H1 (cell line): ENCODE data around the gene UGT1A9. TPM values are rescaled to one million over a fixed set of nuclear protein-coding genes. Genes with fewer than 3 reads are reported as not detected.

Source experiments
- CTCF ChIA-PET: fragments of 300-600 bp; sonication (Branson Sonifier 250); formaldehyde crosslinking; loops from one replicate; lab custom pipeline; 2021; ENCODE audit not compliant: partially characterized antibody; lab: Charles Lee
- POLR2A ChIA-PET: fragments of 300-600 bp; sonication (Branson Sonifier 250); formaldehyde crosslinking; loops from one replicate; lab custom pipeline; 2021; ENCODE audit warnings: inconsistent platforms; ENCODE audit not compliant: partially characterized antibody; lab: Charles Lee
- DNase-seq, 2 experiments: peaks; one replicate each; pipeline versions ENCODE4 v3.0.0 to v3.0.0-alpha.2; 2010 to 2022; ENCODE audit warnings: low spot score in 2 of 2, low read depth in 1 of 2, mixed read lengths in 1 of 2
- FAIRE-seq: peaks from 2 replicates; lab custom pipeline; 2011; peaks lifted over from hg19 to GRCh38; lab: Jason Lieb, UNC
- H2AFZ ChIP-seq: 2 replicates; pipeline ENCODE4 v1.8.1; 2012; ENCODE audit warnings: low read length, inconsistent platforms
- H2AK5ac ChIP-seq: 2 replicates; pipeline ENCODE4 v1.6.1; 2013; ENCODE audit warnings: low read depth, low read length
- H2BK120ac ChIP-seq: replicated peaks from 2 replicates; pipeline ENCODE3; 2013; ENCODE audit warnings: low read depth, low read length, inconsistent platforms
- H2BK12ac ChIP-seq: 2 replicates; pipeline ENCODE4 v1.6.1; 2013; ENCODE audit warnings: low read depth, low read length
- H2BK15ac ChIP-seq: 2 replicates; pipeline ENCODE4 v1.6.1; 2013; ENCODE audit warnings: low read length
- H2BK20ac ChIP-seq: 2 replicates; pipeline ENCODE4 v1.6.1; 2013; ENCODE audit warnings: low read length
- H2BK5ac ChIP-seq: 2 replicates; pipeline ENCODE4 v1.6.1; 2013; ENCODE audit warnings: low read depth, low read length
- H3K14ac ChIP-seq: 2 replicates; pipeline ENCODE4 v1.6.1; 2013; ENCODE audit warnings: inconsistent platforms; ENCODE audit not compliant: insufficient read length
- H3K18ac ChIP-seq: 2 replicates; pipeline ENCODE4 v1.6.1; 2013; ENCODE audit warnings: low read length; ENCODE audit errors: extremely low read depth
- H3K23ac ChIP-seq: 2 replicates; pipeline ENCODE4 v1.6.1; 2013; ENCODE audit warnings: inconsistent platforms; ENCODE audit not compliant: insufficient read length
- H3K23me2 ChIP-seq: 2 replicates; pipeline ENCODE4 v1.6.1; 2013; ENCODE audit warnings: low read depth, low read length
- H3K27ac ChIP-seq: 2 replicates; pipeline ENCODE4 v1.6.1; 2011; ENCODE audit warnings: low read depth, low read length, inconsistent platforms
- H3K27me3 ChIP-seq, 4 experiments: replicated peaks in 1 of 4; 1 replicate in 1 of 4; 2 replicates in 3 of 4; pipeline versions ENCODE4 v1.6.1 to v1.8.1; 2011 to 2013; ENCODE audit warnings: low read length in 3 of 4, mild to moderate bottlenecking in 3 of 4, inconsistent platforms in 2 of 4, mixed read lengths in 2 of 4, moderate library complexity in 1 of 4; ENCODE audit not compliant: control insufficient read depth in 3 of 4, insufficient read depth in 3 of 4; ENCODE audit errors: extremely low read depth in 1 of 4
- H3K36me3 ChIP-seq, 4 experiments: 2 replicates each; pipeline versions ENCODE4 v1.6.1 to v1.8.1; 2011 to 2013; ENCODE audit warnings: mild to moderate bottlenecking in 4 of 4, low read length in 3 of 4, moderate library complexity in 2 of 4, control low read depth in 1 of 4, inconsistent platforms in 1 of 4; ENCODE audit not compliant: insufficient read depth in 4 of 4, control insufficient read depth in 2 of 4
- H3K4ac ChIP-seq: replicated peaks from 2 replicates; pipeline ENCODE3; 2013; ENCODE audit warnings: low read length, low read depth, mixed read lengths, inconsistent platforms; ENCODE audit not compliant: insufficient read length
- H3K4me1 ChIP-seq, 4 experiments: replicated peaks in 1 of 4; 1 replicate in 1 of 4; 2 replicates in 3 of 4; pipeline versions ENCODE4 v1.6.1 to v1.8.1; 2011 to 2013; ENCODE audit warnings: low read length in 3 of 4, inconsistent platforms in 2 of 4, mixed read lengths in 1 of 4; ENCODE audit not compliant: insufficient read depth in 4 of 4, control insufficient read depth in 3 of 4
- H3K4me2 ChIP-seq, 2 experiments: 2 replicates each; pipeline versions ENCODE4 v1.6.1 to v1.8.1; 2011 to 2013; ENCODE audit warnings: low read depth in 2 of 2, low read length in 2 of 2, control low read depth in 1 of 2, inconsistent platforms in 1 of 2, mild to moderate bottlenecking in 1 of 2; ENCODE audit not compliant: insufficient read depth in 1 of 2
- H3K4me3 ChIP-seq, 4 experiments: fragments of 200-600, 300-600 bp in 1 of 4; sonication (generic), shearing (Covaris generic), sonication (Bioruptor Twin) in 1 of 4; 2 replicates each; pipeline versions ENCODE4 v1.5.1 to v1.8.1; 2011 to 2016; ENCODE audit warnings: low read length in 4 of 4, low read depth in 3 of 4, control low read depth in 2 of 4, inconsistent platforms in 2 of 4, mild to moderate bottlenecking in 2 of 4, mixed read lengths in 1 of 4, moderate library complexity in 1 of 4; ENCODE audit not compliant: insufficient read depth in 2 of 4; ENCODE audit errors: extremely low read depth in 1 of 4
- H3K56ac ChIP-seq: replicated peaks from 2 replicates; pipeline ENCODE3; 2013; ENCODE audit warnings: low read depth, mild to moderate bottlenecking, mixed read lengths, low read length, inconsistent platforms; ENCODE audit not compliant: insufficient read length
- H3K79me1 ChIP-seq: 2 replicates; pipeline ENCODE4 v1.6.1; 2013; ENCODE audit warnings: low read depth, low read length, control low read depth
- H3K79me2 ChIP-seq, 2 experiments: 2 replicates each; pipeline versions ENCODE4 v1.6.1 to v1.8.1; 2012 to 2013; ENCODE audit warnings: low read length in 2 of 2, mild to moderate bottlenecking in 2 of 2, inconsistent platforms in 1 of 2; ENCODE audit not compliant: insufficient read depth in 2 of 2, control insufficient read depth in 1 of 2
- H3K9ac ChIP-seq, 4 experiments: replicated peaks in 1 of 4; 1 replicate in 1 of 4; 2 replicates in 3 of 4; pipeline versions ENCODE4 v1.6.1 to v1.8.1; 2011 to 2013; ENCODE audit warnings: low read depth in 3 of 4, low read length in 3 of 4, control low read depth in 2 of 4, mild to moderate bottlenecking in 2 of 4, moderate library complexity in 2 of 4, inconsistent platforms in 1 of 4; ENCODE audit errors: extremely low read depth in 1 of 4
- H3K9me3 ChIP-seq, 2 experiments: 2 replicates each; pipeline versions ENCODE4 v1.6.1 to v1.8.1; 2012 to 2013; ENCODE audit warnings: mild to moderate bottlenecking in 2 of 2, moderate library complexity in 2 of 2, control low read depth in 1 of 2, inconsistent platforms in 1 of 2, low read depth in 1 of 2, low read length in 1 of 2, mixed read lengths in 1 of 2; ENCODE audit not compliant: insufficient read depth in 2 of 2
- H4K20me1 ChIP-seq, 2 experiments: replicated peaks in 1 of 2; 2 replicates each; pipeline versions ENCODE3 to v1.8.1; 2011 to 2013; ENCODE audit warnings: inconsistent platforms in 2 of 2, low read length in 2 of 2, mild to moderate bottlenecking in 1 of 2; ENCODE audit not compliant: insufficient read depth in 2 of 2, control insufficient read depth in 1 of 2
- H4K5ac ChIP-seq: 2 replicates; pipeline ENCODE4 v1.6.1; 2013; ENCODE audit warnings: low read length, low read depth, mixed read lengths, inconsistent platforms; ENCODE audit not compliant: insufficient read length
- H4K8ac ChIP-seq: 2 replicates; pipeline ENCODE4 v1.8.0; 2013; ENCODE audit warnings: mild to moderate bottlenecking, moderate library complexity, low read length, inconsistent platforms; ENCODE audit not compliant: insufficient read depth; ENCODE audit errors: extremely low read depth
- H4K91ac ChIP-seq: replicated peaks from 2 replicates; pipeline ENCODE3; 2013; ENCODE audit warnings: low read length, mixed read lengths, inconsistent platforms; ENCODE audit not compliant: insufficient read length
- CHD2 ChIP-seq: IDR thresholded peaks from 2 replicates; pipeline ENCODE4 v1.6.1; 2012; ENCODE audit warnings: low read length, improper control_type of control experiment
- GABPA ChIP-seq: IDR thresholded peaks from 2 replicates; pipeline ENCODE4 v1.6.1; 2011; ENCODE audit warnings: mild to moderate bottlenecking, low read length, moderate library complexity, borderline replicate concordance; ENCODE audit not compliant: insufficient read depth
- GTF2F1 ChIP-seq: IDR thresholded peaks from 2 replicates; pipeline ENCODE4 v1.6.1; 2012; ENCODE audit warnings: low read depth, low read length, improper control_type of control experiment, borderline replicate concordance
- NANOG ChIP-seq: IDR thresholded peaks from 2 replicates; pipeline ENCODE4 v1.6.1; 2011; ENCODE audit warnings: low read length, low read depth, mild to moderate bottlenecking, inconsistent platforms; ENCODE audit not compliant: insufficient read depth, poor library complexity, severe bottlenecking
- RAD21 ChIP-seq, 2 experiments: IDR thresholded peaks in 1 of 2; conservative IDR thresholded peaks in 1 of 2; 2 replicates each; pipeline ENCODE4 v1.6.1; 2011; ENCODE audit warnings: low read depth in 2 of 2, low read length in 2 of 2, improper control_type of control experiment in 1 of 2, inconsistent platforms in 1 of 2, mild to moderate bottlenecking in 1 of 2, moderate library complexity in 1 of 2
- SIX5 ChIP-seq: IDR thresholded peaks from 2 replicates; pipeline ENCODE4 v1.6.1; 2011; ENCODE audit warnings: mild to moderate bottlenecking, low read depth, low read length
- WGBS, 2 experiments: shearing (Covaris generic) in 1 of 2; methylation state at CpG; one replicate each; pipeline versions ENCODE4 v1.1.6 to v1.1.7; 2013 to 2015; ENCODE audit warnings: low lambda C conversion rate in 2 of 2, mixed read lengths in 2 of 2, inconsistent platforms in 1 of 2, low coverage in 1 of 2, missing lambda C conversion rate in 1 of 2; ENCODE audit not compliant: insufficient replicate concordance in 2 of 2, insufficient coverage in 1 of 2, insufficient read length in 1 of 2; ENCODE audit errors: extremely low coverage in 1 of 2, missing lambda C conversion rate in 1 of 2; 5-methylcytosine and 5-hydroxymethylcytosine counted together
- polyA plus RNA-seq, 7 experiments: library from polyadenylated mRNA; depleted of rRNA in 3 of 7; stranded (reverse) in 5 of 7; unstranded in 2 of 7; fragments of >200 nt in 5 of 7; fragments of 200-250 nt in 2 of 7; gene quantifications; 1 replicate in 5 of 7; 2 replicates in 1 of 7; 4 replicates in 1 of 7; pipeline versions ENCODE4 v1.2.1 to v1.2.3, GENCODE V29; 2011 to 2013; ENCODE audit warnings: missing spikeins in 2 of 7, mixed read lengths in 2 of 7
- total RNA-seq: library from RNA; stranded (reverse); fragmentation: NEBNext Ultra II Directional; extraction: Animal tissue kit (Norgen Biotek cat#: 25700); gene quantifications from 2 replicates; pipeline ENCODE4 v1.2.1, GENCODE V29; 2021
- TF ChIP-seq, protein P1 (sequence below): IDR thresholded peaks from 2 replicates; pipeline ENCODE4 v1.6.1; 2011; ENCODE audit warnings: low read length, improper control_type of control experiment

The UGT1A9 gene
- total and polyA plus RNA-seq, 2 of the 8 experiments (the other 6 are each of a cell fraction or from before 2014, with no cell fraction given): not detected

DNA sequence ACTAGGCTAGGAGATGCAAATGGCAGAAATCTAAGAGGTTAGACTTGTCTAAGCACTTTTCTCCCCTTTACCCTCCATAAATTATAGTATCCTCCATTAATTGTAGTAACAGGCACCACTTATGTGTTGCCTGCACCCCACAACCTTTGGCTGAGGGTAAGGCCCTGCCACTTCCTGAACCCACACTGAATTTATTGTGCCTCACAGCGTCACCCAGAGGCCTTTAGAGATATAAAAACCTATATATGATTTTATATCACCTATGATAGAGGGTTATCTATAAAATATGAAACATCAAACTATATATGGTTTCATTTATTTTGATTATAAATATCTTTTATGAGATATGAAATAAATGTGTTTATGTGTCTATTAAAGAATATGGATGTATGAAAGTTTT is 2.6 kb downstream of the UGT1A9 start:
- Histone ChIP-seq H4K20me1 (no peaks in the 10 kb centered on the region), H3K4ac (no peak overlapping the region), H2AFZ (no peak overlapping the region), H3K23me2 (no peaks in the 10 kb centered on the region), H2BK12ac (no peak overlapping the region), H3K4me2 (no peak overlapping the region), H2AK5ac (no peak overlapping the region), H4K5ac (no peak overlapping the region), H3K27me3 (no peaks in the 10 kb centered on the region), H2BK120ac (no peak overlapping the region), H2BK20ac (no peak overlapping the region), H3K27ac (no peak overlapping the region), H3K9ac (no peak overlapping the region), H3K56ac (no peak overlapping the region), H3K79me1 (no peaks in the 10 kb centered on the region), H3K14ac (no peak overlapping the region), H3K4me3 (no peak overlapping the region), H4K8ac (no peak overlapping the region), H3K18ac (no peak overlapping the region), H2BK5ac (no peak overlapping the region), H3K4me1 (no peaks in the 10 kb centered on the region; a peak in 1 of 7 replicates), H3K36me3 (no peaks in the 10 kb centered on the region), H2BK15ac (no peak overlapping the region), H4K91ac (no peak overlapping the region), H3K9me3 (no peaks in the 10 kb centered on the region), H3K23ac (no peak overlapping the region), H3K79me2 (no peaks in the 10 kb centered on the region)
- POLR2A ChIA-PET: no interaction called here
- FAIRE-seq (no peak), DNase-seq (no peak)
- WGBS, 2 experiments: 53% methylated on average over 1 of the region's 1 CpG; no CpG with 5 or more reads in 1 of the 2 experiments
- CTCF ChIA-PET: no interaction called here
- TF ChIP-seq CHD2 (no peak), RAD21 (IDR thresholded peaks at IDR 0.05 in 1 of 2, conservative IDR thresholded peaks at IDR 0.05 in 1 of 2; ENCODE audit: low read depth in 2 of 2, low read length in 2 of 2) (0 out of 4 replicates have a peak, but pooled peaks have one; percentile 8 to 11), SIX5 (no peak), GABPA (no peak), NANOG (no peak), GTF2F1 (no peak)
- TF ChIP-seq, protein P1, sequence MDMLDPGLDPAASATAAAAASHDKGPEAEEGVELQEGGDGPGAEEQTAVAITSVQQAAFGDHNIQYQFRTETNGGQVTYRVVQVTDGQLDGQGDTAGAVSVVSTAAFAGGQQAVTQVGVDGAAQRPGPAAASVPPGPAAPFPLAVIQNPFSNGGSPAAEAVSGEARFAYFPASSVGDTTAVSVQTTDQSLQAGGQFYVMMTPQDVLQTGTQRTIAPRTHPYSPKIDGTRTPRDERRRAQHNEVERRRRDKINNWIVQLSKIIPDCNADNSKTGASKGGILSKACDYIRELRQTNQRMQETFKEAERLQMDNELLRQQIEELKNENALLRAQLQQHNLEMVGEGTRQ: no peak
